HG03469 (cell line): ENCODE data around the gene MAPK1.
"Not testable (repeated sequence)": the region's sequence is repeated elsewhere in the genome, so short reads cannot be mapped to it uniquely, and the experiment has no call there.

Experiments
- ATAC-seq: cut with Tn5 transposase; IDR thresholded peaks from one replicate; pipeline ENCODE4 v1.9.1; 2021; ENCODE audit warnings: mild to moderate bottlenecking, moderate library complexity, moderate number of reproducible peaks; ENCODE audit not compliant: unreplicated experiment

MAPK1 gene

DNA sequence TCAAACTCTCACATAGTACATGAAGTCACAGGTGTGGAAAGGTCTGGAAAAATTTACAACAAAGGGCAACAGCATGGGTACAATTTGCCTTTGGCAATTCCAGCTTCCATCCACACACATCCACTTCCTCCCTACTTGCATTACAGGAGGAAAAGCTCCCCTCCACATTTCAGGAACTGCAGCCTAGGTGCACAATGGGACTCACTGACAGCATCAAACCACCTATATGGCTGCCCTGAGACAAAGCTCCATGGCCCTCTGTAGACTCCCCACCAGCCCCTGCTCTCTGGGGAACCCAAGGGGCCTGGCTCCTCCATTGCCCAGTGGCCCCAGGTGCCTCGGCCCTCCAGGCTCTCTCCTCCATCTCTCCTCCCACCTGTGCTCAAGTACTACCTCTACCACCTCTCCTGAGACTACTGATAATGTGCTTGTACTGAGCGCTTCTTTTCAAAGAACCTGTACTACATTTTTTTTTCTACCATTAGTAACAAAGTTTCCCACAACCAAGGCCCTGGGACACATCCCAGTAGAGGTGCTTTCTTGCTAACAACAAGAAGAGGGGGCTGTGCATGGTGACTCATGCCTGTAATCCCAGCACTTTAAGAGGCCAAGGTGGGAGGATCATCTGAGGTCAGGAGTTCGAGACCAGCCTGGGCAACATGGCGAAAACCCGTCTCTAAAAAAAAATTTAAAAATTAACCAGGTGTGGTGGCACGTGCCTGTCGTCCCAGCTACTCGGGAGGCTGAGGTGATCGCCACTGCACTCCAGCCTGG is 136.7 kb downstream of the MAPK1 start:
- no peak for ATAC-seq

DNA sequence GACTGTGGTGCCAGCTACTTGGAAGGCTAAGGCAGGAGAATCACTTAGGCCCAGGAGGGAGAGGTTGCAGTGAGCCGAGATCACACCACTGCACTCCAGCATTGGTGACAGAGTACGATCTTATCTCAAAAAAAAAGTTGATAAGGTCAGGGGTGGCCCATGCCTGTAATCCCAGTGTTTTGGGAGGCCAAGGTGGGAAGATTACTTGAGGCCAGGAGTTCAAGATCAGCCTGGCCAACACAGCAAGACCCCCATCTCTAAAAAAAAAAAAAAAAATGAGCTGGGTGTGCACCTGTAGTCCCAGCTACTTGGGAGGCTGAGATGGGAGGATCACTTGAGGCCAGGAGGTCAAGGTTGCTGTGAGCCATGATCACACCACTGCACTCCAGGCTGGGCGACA is 138.3 kb downstream of the MAPK1 start:
- not testable (repeated sequence) for ATAC-seq

DNA sequence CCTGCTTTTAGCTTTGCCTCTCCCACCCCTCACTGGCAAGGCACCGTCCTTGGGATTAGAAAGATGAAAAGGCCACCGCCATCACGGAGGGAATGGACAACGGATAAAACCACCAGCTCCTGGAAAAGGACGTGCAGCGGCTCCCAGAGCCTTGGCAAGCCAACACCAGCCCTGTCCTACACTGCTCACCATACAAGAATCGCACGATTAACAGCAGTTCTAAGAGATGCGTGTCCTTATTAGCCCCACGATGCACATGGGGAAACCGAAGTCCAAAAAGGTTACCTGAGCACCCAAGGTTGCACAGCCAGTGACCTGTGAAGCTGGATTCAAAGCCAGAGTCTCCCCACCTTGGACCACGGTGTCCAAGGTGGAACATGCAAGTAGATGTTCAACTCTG is 139.2 kb downstream of the MAPK1 start:
- no peak for ATAC-seq

- ATAC-seq = no peak
Measured at GRCh38 chr22:21727768-21728167, 139.7 kb downstream of the MAPK1 start.

DNA sequence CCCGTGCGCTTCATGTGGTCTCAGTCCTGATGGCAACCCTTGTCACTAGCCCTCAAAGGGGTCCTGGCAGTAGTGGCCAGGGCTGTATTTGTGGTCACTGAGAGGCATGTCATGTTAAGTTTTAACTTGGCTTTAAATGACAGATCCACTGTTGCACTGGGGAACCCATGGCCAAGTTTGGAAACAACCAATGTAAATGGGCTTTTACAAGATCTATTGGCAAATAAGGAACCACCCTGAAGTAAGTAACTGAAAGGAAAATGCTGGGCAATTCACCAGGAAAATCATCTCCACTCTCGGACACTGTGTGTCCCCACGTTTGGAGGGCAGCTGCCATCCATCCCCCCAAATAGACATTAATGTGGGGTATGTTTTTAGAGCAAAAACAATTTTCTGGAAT is 140.3 kb downstream of the MAPK1 start:
- no peak for ATAC-seq

GRCh38 chr22:21726650-21727049 is 140.8 kb downstream of the MAPK1 start:
- no peak for ATAC-seq

- no peak for ATAC-seq
Measured at GRCh38 chr22:21725956-21726649, 141.3 kb downstream of the MAPK1 start.

DNA sequence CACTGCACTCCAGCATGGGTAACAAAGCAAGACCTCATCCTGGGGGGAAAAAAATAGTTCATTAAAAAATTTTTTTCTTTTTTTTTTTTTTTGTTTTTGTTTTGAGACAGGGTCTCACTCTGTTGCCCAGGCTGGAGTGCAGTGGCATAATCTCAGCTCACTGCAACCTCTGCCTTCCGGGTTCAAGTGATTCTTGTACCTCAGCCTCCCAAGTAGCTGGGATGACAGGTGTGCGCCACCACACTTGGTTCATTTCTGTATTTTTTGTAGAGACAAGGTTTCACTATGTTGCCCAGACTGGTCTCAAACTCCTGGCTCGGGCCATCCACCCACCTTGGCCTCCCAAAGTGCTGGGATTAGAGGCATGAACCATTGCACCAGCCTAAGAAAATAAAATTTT is 142.9 kb downstream of the MAPK1 start:
- ATAC-seq = not testable (repeated sequence)

DNA sequence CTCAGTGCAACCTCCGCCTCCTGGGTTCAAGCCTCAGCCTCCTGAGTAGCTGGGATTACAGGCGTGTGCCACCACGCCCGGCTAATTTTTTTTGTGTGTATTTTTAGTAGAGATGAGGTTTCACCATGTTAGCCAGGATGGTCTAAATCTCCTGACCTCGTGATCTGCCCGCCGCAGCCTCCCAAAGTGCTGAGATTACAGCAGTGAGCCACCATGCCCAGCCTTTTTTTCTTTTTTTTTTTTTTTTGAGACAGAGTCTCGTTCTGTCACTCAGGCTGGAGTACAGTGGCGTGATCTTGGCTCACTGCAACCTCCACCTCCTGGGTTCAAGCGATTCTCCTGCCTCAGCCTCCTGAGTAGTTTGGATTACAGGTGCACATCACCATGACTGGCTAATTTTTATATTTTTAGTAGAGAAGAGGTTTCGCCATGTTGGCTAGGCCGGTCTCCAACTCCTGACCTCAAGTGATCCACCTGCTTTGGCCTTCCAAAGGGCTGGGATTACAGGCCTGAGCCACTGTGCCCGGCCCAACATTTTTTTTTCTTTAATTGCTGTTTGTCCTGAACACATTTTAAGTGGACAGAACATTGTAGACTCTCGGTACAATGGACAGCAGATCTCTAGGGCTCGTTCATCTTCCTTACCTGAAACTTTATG is 146.1 kb downstream of the MAPK1 start:
- ATAC-seq = not testable (repeated sequence)

- not testable (repeated sequence) for ATAC-seq
Measured at GRCh38 chr22:21720191-21720859, 147.1 kb downstream of the MAPK1 start.

DNA sequence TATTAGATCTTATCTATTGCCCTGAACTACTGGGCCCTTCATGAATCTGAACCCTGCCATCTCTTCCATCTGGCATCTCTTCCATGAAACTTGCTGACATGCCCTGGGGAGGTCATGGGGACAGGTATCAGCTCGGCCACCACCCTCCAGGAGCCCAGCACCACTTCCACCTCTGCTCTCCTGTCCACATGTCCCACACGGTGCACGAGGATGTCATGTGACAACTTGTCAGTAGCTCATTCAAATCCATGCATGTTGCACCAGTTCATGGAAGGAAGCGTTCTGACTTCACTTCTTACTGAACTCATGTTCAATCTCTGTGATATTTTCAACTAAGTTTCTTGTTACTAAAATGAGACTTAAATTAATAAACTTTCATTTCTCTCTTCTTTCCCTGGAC is 148.4 kb downstream of the MAPK1 start:
- no peak for ATAC-seq

GRCh38 chr22:21718499-21718898 is 148.9 kb downstream of the MAPK1 start:
- no peak for ATAC-seq

DNA sequence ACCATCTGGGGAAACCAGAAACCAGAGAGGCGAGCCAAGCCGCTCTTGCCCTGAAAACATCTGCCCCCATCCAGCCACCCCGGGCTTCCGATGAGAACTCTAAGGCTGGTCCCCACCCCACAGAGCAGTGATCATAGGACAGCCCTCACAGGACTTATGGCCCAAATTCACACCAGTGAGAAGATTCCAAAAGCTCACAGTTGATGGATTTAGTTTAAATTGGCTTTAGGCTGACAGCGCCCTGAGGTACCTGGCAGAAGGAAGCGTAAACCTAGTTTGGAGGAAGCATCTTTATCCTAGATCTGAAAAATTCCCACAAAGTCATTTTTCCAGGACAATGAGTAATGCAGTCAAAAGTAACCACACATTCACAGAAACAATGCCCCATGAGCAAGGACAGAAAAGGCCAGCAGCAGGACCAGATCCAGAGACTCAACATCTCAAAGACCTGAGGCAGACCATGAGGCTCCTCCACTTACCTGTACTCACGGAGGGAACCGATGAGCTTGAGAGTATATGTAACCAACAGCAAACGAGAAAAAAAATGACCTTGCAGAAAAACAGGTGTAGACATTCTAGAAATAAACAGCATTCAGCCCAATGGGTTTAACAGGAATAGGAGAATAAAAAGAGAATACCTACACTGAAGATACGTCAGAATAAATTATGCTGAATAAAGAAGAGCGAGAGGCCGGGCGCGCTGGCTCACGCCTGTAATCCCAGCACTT is 150.9 kb downstream of the MAPK1 start:
- ATAC-seq = not testable (repeated sequence)

GRCh38 chr22:21714786-21715185 is 152.7 kb downstream of the MAPK1 start:
- no peak for ATAC-seq

- no peak for ATAC-seq
Measured at GRCh38 chr22:21714059-21714770, 153.2 kb downstream of the MAPK1 start.

- ATAC-seq = no peak
Measured at GRCh38 chr22:21713428-21714058, 153.9 kb downstream of the MAPK1 start.

GRCh38 chr22:21712751-21713427 is 154.6 kb downstream of the MAPK1 start:
- no peak for ATAC-seq

DNA sequence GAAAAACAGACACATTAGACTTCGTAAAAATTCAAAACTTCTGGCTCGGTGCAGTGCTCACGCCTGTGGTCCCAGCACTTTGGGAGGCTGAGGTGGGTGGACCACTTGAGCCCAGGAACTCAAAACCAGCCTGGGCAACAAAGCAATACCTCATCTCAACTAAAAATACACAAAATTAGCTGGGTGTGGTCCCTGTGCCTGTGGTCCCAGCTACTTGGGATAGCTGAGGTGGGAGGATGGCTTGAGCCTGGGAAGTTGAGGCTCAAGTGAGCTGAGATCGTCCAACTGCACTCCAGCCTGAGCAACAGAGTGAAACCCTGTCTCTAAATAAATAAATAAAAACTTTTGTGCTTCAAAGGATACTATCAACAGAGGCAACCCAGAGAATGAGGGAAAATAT is 155.6 kb downstream of the MAPK1 start:
- no peak for ATAC-seq

DNA sequence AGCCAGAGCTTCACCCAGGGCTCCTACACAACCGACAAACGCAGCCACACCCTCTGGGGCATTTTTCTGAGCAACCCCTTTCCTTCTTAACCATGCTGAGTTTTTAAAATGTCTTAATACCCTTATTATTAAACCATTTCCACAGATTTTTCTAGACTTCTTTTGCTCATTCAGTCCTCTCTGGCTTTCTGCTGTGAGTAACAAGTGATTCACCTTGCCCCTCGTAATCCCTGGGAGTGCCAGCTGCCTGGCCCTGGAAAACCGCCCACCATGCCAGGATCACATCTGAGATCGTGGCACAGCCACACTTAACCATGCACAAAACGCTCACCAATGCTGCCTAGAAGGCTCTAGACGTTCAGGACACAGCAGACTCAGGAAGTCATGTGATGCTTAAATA is 157.3 kb downstream of the MAPK1 start:
- ATAC-seq = no peak
